Erythroblast (primary cell): ENCODE measurements around the gene NUDT3.

ENCODE experiments used
- GATA1 ChIP-seq: IDR thresholded peaks from 2 replicates; pipeline ENCODE4 v1.6.1; 2011; ENCODE audit warnings: low read depth, mild to moderate bottlenecking, control low read depth, low read length, moderate library complexity
- POLR2A ChIP-seq: IDR thresholded peaks from 2 replicates; pipeline ENCODE4 v1.6.1; 2011; ENCODE audit warnings: mild to moderate bottlenecking, low read length

DNA sequence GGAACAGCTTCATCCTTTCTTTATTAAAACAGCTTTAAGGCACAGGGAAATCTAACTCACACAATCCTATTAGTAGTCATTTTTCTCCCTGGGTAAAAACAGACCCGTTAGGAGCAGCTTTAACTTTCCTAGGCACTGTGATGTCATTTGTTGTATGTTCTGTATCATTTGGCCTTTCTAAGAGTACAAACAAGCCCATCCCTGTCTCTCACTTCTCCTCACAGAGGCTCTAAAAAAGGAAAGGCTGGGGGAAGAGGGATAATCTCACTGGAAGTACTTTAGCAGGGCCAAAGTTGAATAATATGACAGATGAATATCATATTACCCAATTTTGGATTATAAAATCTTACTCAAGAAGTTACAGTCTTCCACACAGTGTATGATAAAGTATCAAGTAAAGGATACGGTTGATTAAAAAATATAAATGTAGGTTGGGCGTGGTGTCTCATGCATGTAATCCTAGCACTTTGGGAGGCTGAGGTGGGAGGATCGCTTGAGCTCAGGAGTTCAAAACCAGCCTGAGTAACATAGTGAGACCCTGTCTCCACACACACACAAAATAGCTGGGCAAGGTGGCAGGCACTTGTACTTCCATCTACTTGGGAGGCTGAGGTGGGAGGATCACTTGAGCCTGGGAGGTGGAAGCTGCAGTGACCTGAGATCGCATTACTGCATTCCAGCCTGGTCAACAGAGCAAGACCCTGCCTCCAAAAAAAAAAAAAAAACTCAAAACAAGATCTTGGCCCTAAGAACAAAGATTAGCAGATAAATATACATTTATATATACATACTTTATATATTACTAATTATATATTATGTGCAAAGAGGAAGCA is 7.9 kb downstream of the NUDT3 start:
- TF ChIP-seq POLR2A (no peak), GATA1 (no peak)
